GM12801 (cell line): ENCODE results near the gene ASCC3.

ENCODE experiments used
- TF ChIP-seq, protein P1 (sequence below): IDR thresholded peaks from one replicate; pipeline ENCODE4 v1.5.1; 2011; ENCODE audit warnings: control low read depth; ENCODE audit not compliant: insufficient read length; ENCODE audit errors: extremely low read depth

Gene ASCC3

DNA sequence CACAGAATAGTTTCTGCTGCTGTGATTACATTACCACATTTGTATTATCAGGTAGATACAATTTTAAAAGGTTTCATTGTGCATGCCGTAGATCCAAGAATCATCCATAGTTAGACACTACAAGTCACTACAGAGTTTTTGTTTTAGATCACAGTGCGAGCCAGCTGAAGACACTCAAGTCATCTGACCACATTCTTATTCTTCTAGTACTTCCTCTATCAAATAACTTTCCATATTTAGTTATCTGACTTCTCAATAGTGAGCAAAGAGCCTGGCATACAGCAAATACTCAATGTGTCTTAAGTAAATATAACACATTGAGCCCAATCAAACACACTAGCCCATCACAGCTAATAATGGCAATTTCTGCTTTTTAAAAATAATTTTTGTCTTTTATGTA is 195.4 kb downstream of the ASCC3 start:
- TF ChIP-seq, protein P1, sequence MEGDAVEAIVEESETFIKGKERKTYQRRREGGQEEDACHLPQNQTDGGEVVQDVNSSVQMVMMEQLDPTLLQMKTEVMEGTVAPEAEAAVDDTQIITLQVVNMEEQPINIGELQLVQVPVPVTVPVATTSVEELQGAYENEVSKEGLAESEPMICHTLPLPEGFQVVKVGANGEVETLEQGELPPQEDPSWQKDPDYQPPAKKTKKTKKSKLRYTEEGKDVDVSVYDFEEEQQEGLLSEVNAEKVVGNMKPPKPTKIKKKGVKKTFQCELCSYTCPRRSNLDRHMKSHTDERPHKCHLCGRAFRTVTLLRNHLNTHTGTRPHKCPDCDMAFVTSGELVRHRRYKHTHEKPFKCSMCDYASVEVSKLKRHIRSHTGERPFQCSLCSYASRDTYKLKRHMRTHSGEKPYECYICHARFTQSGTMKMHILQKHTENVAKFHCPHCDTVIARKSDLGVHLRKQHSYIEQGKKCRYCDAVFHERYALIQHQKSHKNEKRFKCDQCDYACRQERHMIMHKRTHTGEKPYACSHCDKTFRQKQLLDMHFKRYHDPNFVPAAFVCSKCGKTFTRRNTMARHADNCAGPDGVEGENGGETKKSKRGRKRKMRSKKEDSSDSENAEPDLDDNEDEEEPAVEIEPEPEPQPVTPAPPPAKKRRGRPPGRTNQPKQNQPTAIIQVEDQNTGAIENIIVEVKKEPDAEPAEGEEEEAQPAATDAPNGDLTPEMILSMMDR, result no peak

DNA sequence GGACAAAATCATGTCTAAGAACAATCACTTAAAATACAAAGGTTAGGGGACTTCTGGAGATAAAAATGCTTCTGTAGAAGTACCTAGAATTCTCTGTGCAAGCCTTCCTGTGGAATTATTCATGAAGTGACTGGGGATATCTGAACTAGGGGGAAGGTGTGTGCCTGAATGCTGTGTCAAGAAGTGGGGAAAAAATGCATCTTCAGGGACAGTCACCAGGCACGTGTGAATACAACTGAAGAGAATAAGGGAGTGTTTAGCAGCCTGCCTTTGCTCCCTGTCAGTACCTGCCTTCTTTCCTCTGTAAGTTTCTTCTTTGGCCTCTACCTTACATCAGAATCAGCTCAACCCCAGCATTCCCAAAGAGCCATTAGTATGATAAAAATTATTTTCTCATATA is 201.0 kb downstream of the ASCC3 start:
- TF ChIP-seq, protein P1, result no peak

DNA sequence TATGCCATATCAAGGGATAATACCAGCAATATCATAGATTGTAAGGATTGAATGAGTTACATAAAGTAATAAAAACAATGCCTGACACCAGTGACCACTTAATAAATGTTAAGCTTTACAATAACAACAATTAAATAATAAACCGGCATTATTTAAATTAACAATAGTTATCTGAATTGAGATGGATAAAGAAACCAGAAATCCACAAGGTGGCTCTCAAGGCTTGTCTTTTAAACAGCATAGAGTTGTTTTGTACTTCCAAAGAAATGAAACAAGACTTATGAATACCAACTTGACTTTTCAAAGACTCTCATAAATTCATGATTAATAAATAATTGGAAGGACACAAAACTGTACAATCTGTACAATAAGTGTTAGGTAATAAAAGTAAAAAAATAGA is 203.1 kb downstream of the ASCC3 start:
- TF ChIP-seq, protein P1, result no peak

DNA sequence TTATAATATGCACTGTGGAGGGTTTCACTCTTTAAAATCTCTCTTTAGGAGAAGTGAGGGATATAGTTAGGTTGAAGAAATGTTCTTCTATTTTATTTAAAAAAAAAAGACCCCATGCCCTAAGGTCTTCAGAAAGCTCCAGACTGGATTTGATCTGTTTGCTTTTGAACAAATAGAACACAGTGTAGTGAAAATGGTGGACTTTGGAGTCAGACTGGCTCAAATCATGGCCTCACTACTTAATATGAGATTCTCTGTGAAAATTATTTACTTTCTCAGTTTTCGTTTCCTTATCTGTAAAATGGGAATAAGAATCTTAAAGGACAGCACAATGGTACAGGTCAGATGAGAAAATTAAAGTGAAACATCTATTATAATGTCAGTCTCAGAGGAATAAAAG is 203.9 kb downstream of the ASCC3 start:
- TF ChIP-seq, protein P1, result no peak

DNA sequence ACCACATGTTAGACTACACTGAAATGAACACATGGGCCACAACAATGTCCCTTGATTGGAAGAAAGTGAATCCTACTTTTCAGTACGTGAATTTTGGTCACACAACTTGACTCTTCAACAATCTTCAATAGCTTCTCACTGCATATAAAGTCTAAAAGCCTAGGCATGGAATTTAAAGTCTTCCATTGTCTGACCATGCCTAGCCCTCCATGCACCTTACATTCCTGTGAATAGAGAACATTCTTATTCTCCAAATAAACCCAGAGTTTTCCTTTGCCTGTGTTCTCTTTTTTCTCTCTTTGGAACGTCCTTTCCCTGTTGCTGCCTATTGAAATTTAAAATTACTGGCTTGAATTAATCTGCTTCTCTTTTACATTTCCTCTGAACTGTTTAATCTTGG is 207.5 kb downstream of the ASCC3 start:
- TF ChIP-seq, protein P1, result no peak

DNA sequence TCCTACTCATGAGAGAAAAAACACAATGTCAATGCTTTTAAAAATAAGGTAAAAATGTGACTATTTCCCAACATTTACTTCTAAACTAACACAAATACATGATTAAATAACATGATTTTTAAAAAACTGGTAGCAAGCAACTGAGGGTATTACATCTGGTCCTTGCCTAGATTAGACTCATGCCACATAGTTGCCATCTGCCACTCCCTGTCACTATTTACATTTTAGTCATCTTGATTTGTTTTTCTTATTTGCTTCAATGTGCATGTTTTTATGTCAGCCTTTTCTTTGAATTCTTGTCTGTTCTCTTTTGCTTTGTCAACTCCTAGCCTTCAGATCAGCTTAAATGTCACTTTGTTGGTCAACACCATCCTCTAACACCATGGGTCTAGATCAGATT is 209.4 kb downstream of the ASCC3 start:
- TF ChIP-seq, protein P1, result no peak

DNA sequence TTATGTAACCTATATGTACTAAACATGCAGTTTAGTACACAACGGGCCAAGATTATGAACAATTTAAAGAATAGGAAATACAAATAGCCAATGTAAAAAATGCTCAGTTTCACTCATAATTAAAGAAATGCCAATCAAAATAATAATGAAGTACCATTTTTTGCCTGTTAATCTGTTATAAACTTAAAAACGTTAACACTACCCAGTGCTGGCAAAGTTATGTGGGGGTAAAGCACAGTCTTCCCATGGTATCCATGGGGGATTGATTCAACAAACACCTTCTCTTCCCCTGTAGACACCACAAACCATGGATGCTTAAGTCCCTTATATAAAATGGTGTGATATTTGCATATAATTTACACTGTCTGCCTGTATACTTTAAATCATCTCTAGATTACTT is 211.1 kb downstream of the ASCC3 start:
- TF ChIP-seq, protein P1, result no peak

DNA sequence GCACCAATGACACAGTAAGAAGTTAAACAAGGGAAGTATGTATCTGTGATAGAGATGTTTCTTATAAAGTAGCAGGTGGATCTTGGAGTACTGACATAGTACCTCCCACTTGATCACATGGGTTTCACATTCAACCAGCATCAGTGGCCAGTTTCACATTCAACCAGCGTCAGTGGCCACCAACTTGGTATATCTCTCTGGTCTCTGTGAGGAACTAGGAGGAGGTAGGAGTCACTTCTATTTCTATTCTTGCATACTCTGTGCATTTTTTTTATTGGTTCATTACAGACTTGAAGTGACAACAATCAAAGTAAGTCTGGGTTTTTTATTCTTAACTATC is 216.1 kb downstream of the ASCC3 start:
- TF ChIP-seq, protein P1, result no peak
